Measurements from ENCODE around the gene KLHL21. TPM values are rescaled to one million over a fixed set of nuclear protein-coding genes. Genes with fewer than 3 reads are reported as not detected.

Gene KLHL21
- total and polyA plus RNA-seq, 4 donors, result 8.7 to 30.4 (median 16.6) TPM

GRCh38 chr1:6585081-6585722, 17.5 kb downstream of the KLHL21 start:
- Histone ChIP-seq H3K27me3 (ENCODE audit: control insufficient read depth in 4 of 4, insufficient read depth in 4 of 4, low read length in 3 of 4) (no peaks in the 10 kb centered on the region), H3K9me3 (ENCODE audit: control insufficient read depth in 4 of 4, low read length in 3 of 4) (no peaks in the 10 kb centered on the region), H3K36me3 (ENCODE audit: control insufficient read depth in 4 of 4, insufficient read depth in 3 of 4, low read depth in 1 of 4, low read length in 3 of 4) (peaks cover 7 to 31% (median 13%) of the 10 kb centered on the region in 4 donors), H3K4me3 (ENCODE audit: low read depth in 1 of 3, low read length in 3 of 3) (no peak overlapping the region), H3K4me1 (ENCODE audit: control insufficient read depth in 4 of 4, insufficient read depth in 4 of 4, low read length in 3 of 4) (peaks cover 11 to 55% (median 33%) of the 10 kb centered on the region in 4 donors), H3K9ac (ENCODE audit: low read depth in 1 of 2, low read length in 2 of 2) (no peak overlapping the region), H3K27ac (ENCODE audit: low read depth in 1 of 2, low read length in 2 of 2) (no peak overlapping the region)
- TF ChIP-seq SP1 (IDR thresholded peaks at IDR 0.05) (no peak), HNF4A (conservative IDR thresholded peaks at IDR 0.05) (no peak), RAD21 (IDR thresholded peaks at IDR 0.05) (no peak), FOXA2 (IDR thresholded peaks at IDR 0.05) (no peak), TAF1 (conservative IDR thresholded peaks at IDR 0.05) (no peak), YY1 (IDR thresholded peaks at IDR 0.05) (no peak)
- DNase-seq (ENCODE audit: low spot score), result no peak
- WGBS, result 94% methylated on average over 12 of the region's 12 CpGs

- WGBS, result 83% methylated on average over 21 of the region's 21 CpGs
Measured at GRCh38 chr1:6584126-6585080, 18.3 kb downstream of the KLHL21 start.

GRCh38 chr1:6582370-6582769, 20.3 kb downstream of the KLHL21 start:
- DNase-seq (ENCODE audit: low spot score), result peak; percentile 54
- H3K27ac ChIP-seq (ENCODE audit: low read depth in 1 of 2, low read length in 2 of 2), result peak overlapping the region; percentile 51 to 59
- no peaks in the 10 kb centered on the region for H3K27me3 ChIP-seq (ENCODE audit: control insufficient read depth in 4 of 4, insufficient read depth in 4 of 4, low read length in 3 of 4)
- H3K36me3 ChIP-seq (ENCODE audit: control insufficient read depth in 4 of 4, insufficient read depth in 3 of 4, low read depth in 1 of 4, low read length in 3 of 4), result peaks cover 0 to 4% (median 0%) of the 10 kb centered on the region in 4 donors
- whole genome bisulfite sequencing, result 29% methylated on average over 1 of the region's 1 CpG
- H3K4me3 ChIP-seq (ENCODE audit: low read depth in 1 of 3, low read length in 3 of 3), result no peak overlapping the region
- H3K9me3 ChIP-seq (ENCODE audit: control insufficient read depth in 4 of 4, low read length in 3 of 4), result no peaks in the 10 kb centered on the region
- no peak overlapping the region for H3K9ac ChIP-seq (ENCODE audit: low read depth in 1 of 2, low read length in 2 of 2)
- H3K4me1 ChIP-seq (ENCODE audit: control insufficient read depth in 4 of 4, insufficient read depth in 4 of 4, low read length in 3 of 4), result peaks cover 18 to 63% (median 45%) of the 10 kb centered on the region in 4 donors
- peak; percentile 90 for TF ChIP-seq HNF4G (IDR thresholded peaks at IDR 0.05)
- no peak for TF ChIP-seq EGR1 (IDR thresholded peaks at IDR 0.05; ENCODE audit: low read depth in 2 of 2)
- peak; percentile 25 for TF ChIP-seq YY1 (IDR thresholded peaks at IDR 0.05)
- TF ChIP-seq ZBTB33 (IDR thresholded peaks at IDR 0.05), result no peak
- peak; percentile 14 for TF ChIP-seq MAX (IDR thresholded peaks at IDR 0.05)
- TF ChIP-seq REST (IDR thresholded peaks at IDR 0.05), result peak; percentile 72
- TF ChIP-seq RXRA (IDR thresholded peaks at IDR 0.05), result peak; percentile 45 to 53
- TF ChIP-seq HNF4A (conservative IDR thresholded peaks at IDR 0.05), result peak; percentile 95 to 97

More at GRCh38 chr1:6584126-6585080, 18.3 kb downstream of the KLHL21 start:
- Histone ChIP-seq H3K27me3 (ENCODE audit: control insufficient read depth in 4 of 4, insufficient read depth in 4 of 4, low read length in 3 of 4) (no peaks in the 10 kb centered on the region), H3K4me1 (ENCODE audit: control insufficient read depth in 4 of 4, insufficient read depth in 4 of 4, low read length in 3 of 4) (peaks cover 11 to 56% (median 34%) of the 10 kb centered on the region in 4 donors), H3K27ac (ENCODE audit: low read depth in 1 of 2, low read length in 2 of 2) (no peak overlapping the region), H3K9ac (ENCODE audit: low read depth in 1 of 2, low read length in 2 of 2) (no peak overlapping the region), H3K9me3 (ENCODE audit: control insufficient read depth in 4 of 4, low read length in 3 of 4) (no peaks in the 10 kb centered on the region), H3K4me3 (ENCODE audit: low read depth in 1 of 3, low read length in 3 of 3) (no peak overlapping the region), H3K36me3 (ENCODE audit: control insufficient read depth in 4 of 4, insufficient read depth in 3 of 4, low read depth in 1 of 4, low read length in 3 of 4) (peaks cover 5 to 23% (median 7%) of the 10 kb centered on the region in 4 donors)
- TF ChIP-seq ZBTB33 (IDR thresholded peaks at IDR 0.05) (no peak), HNF4A (conservative IDR thresholded peaks at IDR 0.05) (no peak), EGR1 (IDR thresholded peaks at IDR 0.05; ENCODE audit: low read depth in 2 of 2) (no peak), ATF3 (IDR thresholded peaks at IDR 0.05) (no peak)
- DNase-seq (ENCODE audit: low spot score), result no peak
